Activated T-cell treated with anti-CD3 and anti-CD28 coated beads for 48 hours (primary cell): Measurements from ENCODE around the gene KEAP1.

Source experiments
- DNase-seq: peaks from one replicate; pipeline ENCODE4 v3.0.0-alpha.2; 2020; ENCODE audit warnings: low read depth

KEAP1 gene

GRCh38 chr19:10449037-10449436 lies 54.1 kb downstream of the KEAP1 start:
- DNase-seq: no peak

GRCh38 chr19:10442698-10443097 lies 60.5 kb downstream of the KEAP1 start:
- DNase-seq: no peak

- no peak for DNase-seq
Measured at GRCh38 chr19:10439588-10439987, 63.6 kb downstream of the KEAP1 start.
